IMR-90 (cell line): ENCODE measurements around the gene DYNLRB1.

ENCODE experiments used
- CEBPB ChIP-seq: IDR thresholded peaks from 2 replicates; pipeline ENCODE4 v1.6.1; 2012; ENCODE audit warnings: low read depth, low read length, improper control_type of control experiment
- CTCF ChIP-seq: conservative IDR thresholded peaks from 2 replicates; pipeline ENCODE4 v1.5.1; 2012; ENCODE audit warnings: mild to moderate bottlenecking, low read depth, low read length, improper control_type of control experiment
- FOS ChIP-seq: fragments of 150-350 bp; IDR thresholded peaks from 2 replicates; pipeline ENCODE4 v1.6.1; 2016; ENCODE audit warnings: low read depth, low read length
- MAFK ChIP-seq: IDR thresholded peaks from 2 replicates; pipeline ENCODE4 v1.6.1; 2012; ENCODE audit warnings: low read depth, low read length, improper control_type of control experiment
- MXI1 ChIP-seq: IDR thresholded peaks from 2 replicates; pipeline ENCODE4 v1.6.1; 2012; ENCODE audit warnings: low read depth, mild to moderate bottlenecking, low read length, moderate library complexity, borderline replicate concordance
- POLR2A ChIP-seq: IDR thresholded peaks from 2 replicates; pipeline ENCODE4 v1.6.1; 2012; ENCODE audit warnings: mild to moderate bottlenecking, low read depth, low read length
- RFX5 ChIP-seq: IDR thresholded peaks from 2 replicates; pipeline ENCODE4 v1.8.0; 2012; ENCODE audit warnings: low read depth, mild to moderate bottlenecking, low read length, moderate library complexity
- SMC3 ChIP-seq: fragments of 150-350 bp; IDR thresholded peaks from 2 replicates; pipeline ENCODE4 v1.6.1; 2016; ENCODE audit warnings: low read depth, mild to moderate bottlenecking, antibody characterized with exemption, low read length, moderate library complexity
- USF2 ChIP-seq: fragments of 150-350 bp; IDR thresholded peaks from 2 replicates; pipeline ENCODE4 v1.6.1; 2017; ENCODE audit warnings: mild to moderate bottlenecking, antibody characterized with exemption, low read length, low read depth
- TF ChIP-seq, protein P1 (sequence below): fragments of 150-350 bp; IDR thresholded peaks from 2 replicates; pipeline ENCODE4 v1.6.1; 2016; ENCODE audit warnings: low read depth, mild to moderate bottlenecking, low read length, moderate library complexity, borderline replicate concordance

DNA sequence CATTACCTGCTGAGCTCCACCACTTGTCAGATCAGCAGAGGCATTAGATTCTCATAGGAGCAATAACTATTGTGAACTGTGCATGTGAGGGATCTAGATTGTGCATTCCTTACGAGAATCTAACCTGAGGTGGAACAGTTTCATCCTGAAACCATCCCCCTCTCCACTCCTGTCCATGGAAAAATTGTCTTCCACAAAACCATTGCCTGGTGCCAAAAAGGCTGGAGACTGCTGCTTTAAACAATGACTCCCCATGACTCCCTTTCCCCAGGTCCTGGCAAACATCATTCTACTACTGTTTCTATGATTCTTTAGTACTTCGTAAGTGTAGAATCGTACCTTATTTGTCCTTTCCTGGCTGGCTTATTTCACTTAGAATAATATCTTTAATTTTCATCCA is 9.7 kb upstream of the DYNLRB1 start:
- TF ChIP-seq CTCF: no peak
- no peak for TF ChIP-seq RFX5
- no peak for TF ChIP-seq POLR2A
- no peak for TF ChIP-seq SMC3
- no peak for TF ChIP-seq FOS
- TF ChIP-seq MXI1: no peak
- TF ChIP-seq USF2: no peak
- no peak for TF ChIP-seq CEBPB
- TF ChIP-seq, protein P1, sequence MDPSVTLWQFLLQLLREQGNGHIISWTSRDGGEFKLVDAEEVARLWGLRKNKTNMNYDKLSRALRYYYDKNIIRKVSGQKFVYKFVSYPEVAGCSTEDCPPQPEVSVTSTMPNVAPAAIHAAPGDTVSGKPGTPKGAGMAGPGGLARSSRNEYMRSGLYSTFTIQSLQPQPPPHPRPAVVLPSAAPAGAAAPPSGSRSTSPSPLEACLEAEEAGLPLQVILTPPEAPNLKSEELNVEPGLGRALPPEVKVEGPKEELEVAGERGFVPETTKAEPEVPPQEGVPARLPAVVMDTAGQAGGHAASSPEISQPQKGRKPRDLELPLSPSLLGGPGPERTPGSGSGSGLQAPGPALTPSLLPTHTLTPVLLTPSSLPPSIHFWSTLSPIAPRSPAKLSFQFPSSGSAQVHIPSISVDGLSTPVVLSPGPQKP: no peak
- no peak for TF ChIP-seq MAFK
